PC-3 (cell line): ENCODE measurements around the gene TAF9. TPM values are rescaled to one million over a fixed set of nuclear protein-coding genes. Genes with fewer than 3 reads are reported as not detected.

Source experiments
- ATAC-seq: fragments of 200-7000 bp; cut with Tn5 transposase; 2 replicates; pipeline ENCODE4 v1.9.1; 2020; ENCODE audit warnings: mild to moderate bottlenecking, moderate library complexity
- BruUV-seq: library from RNA; stranded (reverse); fragments of 400-500 nt; replicated peaks from 2 replicates; lab custom pipeline; 2021; lab: Mats Ljungman, UMichigan
- CTCF ChIA-PET: fragments of 300-600 bp; sonication (Branson Sonifier 250); formaldehyde crosslinking; loops from one replicate; lab custom pipeline; 2022; ENCODE audit warnings: antibody characterized with exemption; lab: Charles Lee
- POLR2A ChIA-PET: fragments of 300-600 bp; sonication (Branson Sonifier 250); formaldehyde crosslinking; loops from one replicate; lab custom pipeline; 2022; ENCODE audit warnings: antibody characterized with exemption; ENCODE audit not compliant: unreplicated experiment; lab: Charles Lee
- DNase-seq: peaks from one replicate; pipeline ENCODE4 v3.0.0-alpha.2; 2015
- H2AFZ ChIP-seq: fragments of 300-600 bp; sonication (generic); 2 replicates; pipeline ENCODE4 v1.6.0; 2016; ENCODE audit warnings: antibody characterized with exemption, low read length
- H3F3A ChIP-seq: fragments of 300-600 bp; sonication (generic); one replicate; pipeline ENCODE4 v1.6.0; 2017; ENCODE audit warnings: antibody characterized with exemption, low read length, control low read depth, mild to moderate bottlenecking; ENCODE audit not compliant: unreplicated experiment
- H3K27ac ChIP-seq: fragments of 300-600 bp; sonication (generic); 2 replicates; pipeline ENCODE4 v1.5.1; 2016; ENCODE audit warnings: mild to moderate bottlenecking, low read length
- H3K27me3 ChIP-seq: fragments of 300-600 bp; sonication (generic); 2 replicates; pipeline ENCODE4 v1.6.1; 2016; ENCODE audit warnings: low read length, mixed read lengths
- H3K36me3 ChIP-seq: fragments of 300-600 bp; sonication (generic); 2 replicates; pipeline ENCODE4 v1.6.1; 2016; ENCODE audit warnings: low read depth, mixed run types, low read length, mixed read lengths
- H3K4me1 ChIP-seq: fragments of 300-600 bp; sonication (generic); 2 replicates; pipeline ENCODE4 v1.5.1; 2016; ENCODE audit warnings: low read length; ENCODE audit not compliant: insufficient read depth
- H3K4me2 ChIP-seq: fragments of 300-600 bp; sonication (generic); 2 replicates; pipeline ENCODE4 v1.6.0; 2016; ENCODE audit warnings: low read length
- H3K4me3 ChIP-seq: fragments of 300-600 bp; sonication (generic); 2 replicates; pipeline ENCODE4 v1.5.1; 2016; ENCODE audit warnings: mild to moderate bottlenecking, low read length, mixed read lengths
- H3K79me2 ChIP-seq: fragments of 300-600 bp; sonication (generic); 2 replicates; pipeline ENCODE4 v1.6.1; 2017; ENCODE audit warnings: low read length, mixed read lengths
- H3K9ac ChIP-seq: fragments of 300-600 bp; sonication (generic); 2 replicates; pipeline ENCODE4 v1.6.0; 2016; ENCODE audit warnings: mild to moderate bottlenecking, low read length
- H3K9me2 ChIP-seq: fragments of 300-600 bp; sonication (generic); replicated peaks from 2 replicates; pipeline ENCODE4 v1.6.1; 2016; ENCODE audit warnings: mixed run types, low read length, mixed read lengths
- H3K9me3 ChIP-seq: fragments of 300-600 bp; sonication (generic); 2 replicates; pipeline ENCODE4 v1.6.1; 2016; ENCODE audit warnings: low read length, mixed read lengths
- H4K20me1 ChIP-seq: fragments of 300-600 bp; sonication (generic); 2 replicates; pipeline ENCODE4 v1.6.1; 2016; ENCODE audit warnings: low read length, mixed read lengths
- CTCF ChIP-seq: fragments of 300-600 bp; sonication (generic); conservative IDR thresholded peaks from 2 replicates; pipeline ENCODE4 v1.5.1; 2017; ENCODE audit warnings: antibody characterized with exemption, low read depth, mild to moderate bottlenecking, low read length
- EZH2 ChIP-seq: fragments of 300-600 bp; sonication (generic); IDR thresholded peaks from one replicate; pipeline ENCODE4 v1.6.1; 2017; ENCODE audit warnings: antibody characterized with exemption, mild to moderate bottlenecking, low read length; ENCODE audit not compliant: unreplicated experiment
- EZH2phosphoT487 ChIP-seq: fragments of 300-600 bp; sonication (generic); IDR thresholded peaks from 2 replicates; pipeline ENCODE4 v1.6.1; 2018; ENCODE audit warnings: mild to moderate bottlenecking, antibody characterized with exemption, low read length, borderline replicate concordance
- intact Hi-C: fragments of 100-400 bp; cut with micrococcal nuclease; formaldehyde crosslinking; loops from 2 replicates; pipeline ENCODE4 v1.9.0; 2023
- total RNA-seq: library from RNA; depleted of rRNA; stranded (reverse); fragments of >200 nt; gene quantifications from 2 replicates; pipeline ENCODE4 v1.2.3, GENCODE V29; 2014

Gene TAF9
- total RNA-seq, 1 experiment from 2014 or later, result 61.3 TPM

- Histone ChIP-seq H3F3A (peaks cover 4% of the 10 kb centered on the region), H3K27me3 (no peaks in the 10 kb centered on the region), H2AFZ (peak overlapping the region; percentile 74), H3K9me2 (no peaks in the 10 kb centered on the region), H3K4me1 (peaks cover 16% of the 10 kb centered on the region), H3K9ac (peak overlapping the region; percentile 80), H3K27ac (peak overlapping the region; percentile 67), H3K4me2 (peak overlapping the region; percentile 89), H3K4me3 (peak overlapping the region; percentile 86), H4K20me1 (no peaks in the 10 kb centered on the region), H3K9me3 (no peaks in the 10 kb centered on the region), H3K79me2 (peaks cover 16% of the 10 kb centered on the region), H3K36me3 (no peaks in the 10 kb centered on the region)
- BruUV-seq, result TSS peak; percentile 81
- DNase-seq (peak; percentile 48), ATAC-seq (peak; percentile 23; the same call in 1 of the 2 replicates)
- TF ChIP-seq EZH2, result no peak
- no peak for TF ChIP-seq CTCF
- no peak for TF ChIP-seq EZH2phosphoT487
- intact Hi-C loops, result loop anchor here (1.0 to 5.0 kb wide), 2 partner anchors 36 to 238 kb away; partner anchors contain the start of genes AK6, RAD17 and TAF9
- CTCF ChIA-PET, result no interaction called here
- POLR2A ChIA-PET, result no interaction called here
Observed at GRCh38 chr5:69331528-69332445, 37.5 kb downstream of the TAF9 start.

- BruUV-seq, result no TSS peak
- Histone ChIP-seq H3F3A (peaks cover 4% of the 10 kb centered on the region), H3K9me2 (no peaks in the 10 kb centered on the region), H3K79me2 (peaks cover 16% of the 10 kb centered on the region), H3K9me3 (no peaks in the 10 kb centered on the region), H3K4me2 (peak overlapping the region; percentile 55), H2AFZ (no peak overlapping the region), H3K27ac (peak overlapping the region; percentile 68), H3K27me3 (no peaks in the 10 kb centered on the region), H3K4me1 (peaks cover 12% of the 10 kb centered on the region; the same call in 1 of the 2 replicates), H3K36me3 (no peaks in the 10 kb centered on the region), H3K9ac (no peak overlapping the region), H3K4me3 (no peak overlapping the region), H4K20me1 (no peaks in the 10 kb centered on the region)
- DNase-seq (peak; percentile 92), ATAC-seq (peak; percentile 80)
- no peak for TF ChIP-seq EZH2
- CTCF ChIA-PET, result interaction anchor here (0.5 kb wide), 1 partner anchor 176 kb away, joined by 5 read pairs; no protein-coding TSS in a partner anchor
- intact Hi-C loops, result loop anchor here (1.0 to 5.0 kb wide), 2 partner anchors 37 to 91 kb away; partner anchors contain the start of genes AK6, RAD17 and TAF9
- POLR2A ChIA-PET, result no interaction called here
Observed at GRCh38 chr5:69329905-69330489, 39.3 kb downstream of the TAF9 start.

- no peaks in the 10 kb centered on the region for H4K20me1 ChIP-seq
- no peak overlapping the region for H3K4me2 ChIP-seq
- no peak overlapping the region for H3K9ac ChIP-seq
- no peaks in the 10 kb centered on the region for H3K9me2 ChIP-seq
- TF ChIP-seq EZH2 (no peak), EZH2phosphoT487 (no peak), CTCF (no peak)
- CTCF ChIA-PET, result no interaction called here
- no peaks in the 10 kb centered on the region for H3K27me3 ChIP-seq
- no peak overlapping the region for H3K27ac ChIP-seq
- H3K36me3 ChIP-seq, result no peaks in the 10 kb centered on the region
- H2AFZ ChIP-seq, result no peak overlapping the region
- intact Hi-C loops, result no loop called here
- DNase-seq (no peak), ATAC-seq (no peak)
- no TSS peak for BruUV-seq
- H3K4me3 ChIP-seq, result no peak overlapping the region
- H3F3A ChIP-seq, result no peaks in the 10 kb centered on the region
- no peaks in the 10 kb centered on the region for H3K9me3 ChIP-seq
- H3K79me2 ChIP-seq, result peaks cover 5% of the 10 kb centered on the region
- POLR2A ChIA-PET, result no interaction called here
- H3K4me1 ChIP-seq, result peaks cover 8% of the 10 kb centered on the region; the same call in 1 of the 2 replicates
Observed at GRCh38 chr5:69326365-69326764, 43.0 kb downstream of the TAF9 start.
